Panc1 (cell line): ENCODE results near the gene SERTAD3.
"Not testable (repeated sequence)": the region's sequence is repeated elsewhere in the genome, so short reads cannot be mapped to it uniquely, and the experiment has no call there.

ENCODE experiments used
- POLR2AphosphoS5 ChIP-seq: IDR thresholded peaks from 2 replicates; pipeline ENCODE4 v1.6.1; 2012; ENCODE audit warnings: mild to moderate bottlenecking, low read depth, low read length, moderate library complexity
- TF ChIP-seq, protein P1 (sequence below): fragments of 450-650 bp; IDR thresholded peaks from 2 replicates; pipeline ENCODE4 v1.5.1; 2017; ENCODE audit warnings: mild to moderate bottlenecking
- TF ChIP-seq, protein P2 (sequence below), 2 experiments: IDR thresholded peaks; 2 replicates each; pipeline ENCODE4 v1.6.1; 2011 to 2012; ENCODE audit warnings: low read depth in 2 of 2, control low read depth in 1 of 2, low read length in 1 of 2, mild to moderate bottlenecking in 1 of 2, moderate library complexity in 1 of 2; ENCODE audit not compliant: insufficient read depth in 1 of 2

DNA sequence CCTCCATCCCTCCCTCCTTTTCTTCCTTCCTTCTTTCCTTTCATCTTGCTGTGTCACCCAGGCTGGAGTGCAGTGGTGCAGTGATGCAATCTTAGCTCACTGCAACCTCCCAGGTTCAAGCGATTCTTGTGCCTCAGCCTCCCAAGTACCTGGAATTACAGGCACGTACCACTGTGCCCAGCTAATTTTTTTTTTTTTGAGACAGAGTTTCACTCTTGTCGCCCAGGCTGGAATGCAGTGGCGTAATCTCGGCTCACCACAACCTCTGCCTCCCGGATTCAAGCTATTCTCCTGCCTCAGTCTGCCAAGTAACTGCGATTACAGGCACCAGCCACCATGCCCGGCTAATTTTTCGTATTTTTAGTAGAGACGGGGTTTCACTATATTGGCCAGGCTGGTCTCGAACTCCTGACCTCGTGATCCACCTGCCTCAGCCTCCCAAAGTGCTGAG, 19.5 kb upstream of the SERTAD3 start:
- TF ChIP-seq, protein P1, sequence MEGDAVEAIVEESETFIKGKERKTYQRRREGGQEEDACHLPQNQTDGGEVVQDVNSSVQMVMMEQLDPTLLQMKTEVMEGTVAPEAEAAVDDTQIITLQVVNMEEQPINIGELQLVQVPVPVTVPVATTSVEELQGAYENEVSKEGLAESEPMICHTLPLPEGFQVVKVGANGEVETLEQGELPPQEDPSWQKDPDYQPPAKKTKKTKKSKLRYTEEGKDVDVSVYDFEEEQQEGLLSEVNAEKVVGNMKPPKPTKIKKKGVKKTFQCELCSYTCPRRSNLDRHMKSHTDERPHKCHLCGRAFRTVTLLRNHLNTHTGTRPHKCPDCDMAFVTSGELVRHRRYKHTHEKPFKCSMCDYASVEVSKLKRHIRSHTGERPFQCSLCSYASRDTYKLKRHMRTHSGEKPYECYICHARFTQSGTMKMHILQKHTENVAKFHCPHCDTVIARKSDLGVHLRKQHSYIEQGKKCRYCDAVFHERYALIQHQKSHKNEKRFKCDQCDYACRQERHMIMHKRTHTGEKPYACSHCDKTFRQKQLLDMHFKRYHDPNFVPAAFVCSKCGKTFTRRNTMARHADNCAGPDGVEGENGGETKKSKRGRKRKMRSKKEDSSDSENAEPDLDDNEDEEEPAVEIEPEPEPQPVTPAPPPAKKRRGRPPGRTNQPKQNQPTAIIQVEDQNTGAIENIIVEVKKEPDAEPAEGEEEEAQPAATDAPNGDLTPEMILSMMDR: not testable (repeated sequence)
- TF ChIP-seq, protein P2, sequence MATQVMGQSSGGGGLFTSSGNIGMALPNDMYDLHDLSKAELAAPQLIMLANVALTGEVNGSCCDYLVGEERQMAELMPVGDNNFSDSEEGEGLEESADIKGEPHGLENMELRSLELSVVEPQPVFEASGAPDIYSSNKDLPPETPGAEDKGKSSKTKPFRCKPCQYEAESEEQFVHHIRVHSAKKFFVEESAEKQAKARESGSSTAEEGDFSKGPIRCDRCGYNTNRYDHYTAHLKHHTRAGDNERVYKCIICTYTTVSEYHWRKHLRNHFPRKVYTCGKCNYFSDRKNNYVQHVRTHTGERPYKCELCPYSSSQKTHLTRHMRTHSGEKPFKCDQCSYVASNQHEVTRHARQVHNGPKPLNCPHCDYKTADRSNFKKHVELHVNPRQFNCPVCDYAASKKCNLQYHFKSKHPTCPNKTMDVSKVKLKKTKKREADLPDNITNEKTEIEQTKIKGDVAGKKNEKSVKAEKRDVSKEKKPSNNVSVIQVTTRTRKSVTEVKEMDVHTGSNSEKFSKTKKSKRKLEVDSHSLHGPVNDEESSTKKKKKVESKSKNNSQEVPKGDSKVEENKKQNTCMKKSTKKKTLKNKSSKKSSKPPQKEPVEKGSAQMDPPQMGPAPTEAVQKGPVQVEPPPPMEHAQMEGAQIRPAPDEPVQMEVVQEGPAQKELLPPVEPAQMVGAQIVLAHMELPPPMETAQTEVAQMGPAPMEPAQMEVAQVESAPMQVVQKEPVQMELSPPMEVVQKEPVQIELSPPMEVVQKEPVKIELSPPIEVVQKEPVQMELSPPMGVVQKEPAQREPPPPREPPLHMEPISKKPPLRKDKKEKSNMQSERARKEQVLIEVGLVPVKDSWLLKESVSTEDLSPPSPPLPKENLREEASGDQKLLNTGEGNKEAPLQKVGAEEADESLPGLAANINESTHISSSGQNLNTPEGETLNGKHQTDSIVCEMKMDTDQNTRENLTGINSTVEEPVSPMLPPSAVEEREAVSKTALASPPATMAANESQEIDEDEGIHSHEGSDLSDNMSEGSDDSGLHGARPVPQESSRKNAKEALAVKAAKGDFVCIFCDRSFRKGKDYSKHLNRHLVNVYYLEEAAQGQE (IDR thresholded peaks at IDR 0.05; ENCODE audit: insufficient read depth in 1 of 2, low read depth in 2 of 2, low read length in 1 of 2): not testable (repeated sequence)
- not testable (repeated sequence) for TF ChIP-seq POLR2AphosphoS5
